Tibial nerve (tissue), 4 donors: ENCODE measurements around the gene C20orf96.

ENCODE experiments used
- CTCF ChIP-seq, 5 experiments: fragments of 200-600 bp in 3 of 5; fragments of 450-650 bp in 2 of 5; sonication (generic) in 3 of 5; IDR thresholded peaks; one replicate each; pipeline ENCODE4 v1.5.1; 2016 to 2019; ENCODE audit warnings: antibody characterized with exemption in 5 of 5, mild to moderate bottlenecking in 3 of 5, moderate library complexity in 2 of 5
- EP300 ChIP-seq, 2 donors: sonication (generic); formaldehyde crosslinking; IDR thresholded peaks; one replicate each; pipeline ENCODE4 v1.6.1; 2017; ENCODE audit warnings: antibody characterized with exemption in 2 of 2, mild to moderate bottlenecking in 1 of 2
- POLR2A ChIP-seq, 2 donors: fragments of 450-650 bp; IDR thresholded peaks; one replicate each; pipeline ENCODE4 v1.6.1; 2017; ENCODE audit warnings: antibody characterized with exemption in 2 of 2, mild to moderate bottlenecking in 2 of 2, moderate library complexity in 2 of 2

GRCh38 chr20:312067-312466 lies 21.5 kb upstream of the C20orf96 start:
- no peak for TF ChIP-seq CTCF (IDR thresholded peaks at IDR 0.05)
- TF ChIP-seq POLR2A (IDR thresholded peaks at IDR 0.05), result no peak
- TF ChIP-seq EP300 (IDR thresholded peaks at IDR 0.05), result no peak
